Dendritic cell treated with granulocyte-macrophage colony-stimulating factor and Interleukin-4, amounts not matched to agents 40 ng/mL and 50 ng/mL, for 4 days (primary cell): ENCODE results near the gene DDI2.

Experiments
- H3K27ac Mint-ChIP-seq: one replicate; pipeline ENCODE4 v1.8.0; 2022; ENCODE audit warnings: mild to moderate bottlenecking, mixed read lengths
- H3K27me3 Mint-ChIP-seq: one replicate; pipeline ENCODE4 v1.8.0; 2022; ENCODE audit warnings: mild to moderate bottlenecking, mixed read lengths
- H3K36me3 Mint-ChIP-seq: one replicate; pipeline ENCODE4 v1.8.0; 2022; ENCODE audit warnings: low read depth, mixed read lengths
- H3K4me1 Mint-ChIP-seq: one replicate; pipeline ENCODE4 v1.8.0; 2022; ENCODE audit warnings: low read depth, mixed read lengths
- H3K4me3 Mint-ChIP-seq: one replicate; pipeline ENCODE4 v1.8.0; 2022; ENCODE audit warnings: mild to moderate bottlenecking, moderate library complexity, mixed read lengths
- H3K9me3 Mint-ChIP-seq: one replicate; pipeline ENCODE4 v1.8.0; 2022; ENCODE audit warnings: mixed read lengths
- intact Hi-C: fragments of 100-400 bp; cut with micrococcal nuclease; formaldehyde crosslinking; loops from one replicate; pipeline ENCODE4 v1.15.0; 2022

Gene DDI2

DNA sequence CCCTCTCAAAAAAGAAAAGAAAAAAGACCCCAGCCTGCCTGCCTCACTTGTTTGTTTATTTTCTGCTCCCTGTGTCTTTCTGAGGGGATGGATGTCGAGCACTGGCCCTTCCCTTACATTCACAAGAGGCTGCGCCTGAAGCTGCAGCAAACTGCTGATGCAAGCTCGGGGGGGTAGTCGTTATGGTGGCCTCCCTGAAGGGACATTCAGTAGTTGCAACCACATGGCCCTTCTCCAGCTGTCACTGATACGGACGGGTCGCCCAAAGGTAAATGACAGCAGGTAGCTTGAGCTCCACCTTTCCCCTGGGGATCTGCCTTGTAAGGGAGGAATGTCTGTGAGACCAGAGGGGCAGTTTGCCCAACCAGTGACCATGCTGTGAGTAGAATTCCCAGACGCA, 84.5 kb downstream of the DDI2 start:
- Mint-ChIP-seq H3K4me3 (no peak overlapping the region), H3K4me1 (peaks cover 76% of the 10 kb centered on the region), H3K27me3 (no peaks in the 10 kb centered on the region), H3K9me3 (no peaks in the 10 kb centered on the region), H3K27ac (peak overlapping the region; percentile 65), H3K36me3 (peaks cover 52% of the 10 kb centered on the region)
- intact Hi-C loops: no loop called here

DNA sequence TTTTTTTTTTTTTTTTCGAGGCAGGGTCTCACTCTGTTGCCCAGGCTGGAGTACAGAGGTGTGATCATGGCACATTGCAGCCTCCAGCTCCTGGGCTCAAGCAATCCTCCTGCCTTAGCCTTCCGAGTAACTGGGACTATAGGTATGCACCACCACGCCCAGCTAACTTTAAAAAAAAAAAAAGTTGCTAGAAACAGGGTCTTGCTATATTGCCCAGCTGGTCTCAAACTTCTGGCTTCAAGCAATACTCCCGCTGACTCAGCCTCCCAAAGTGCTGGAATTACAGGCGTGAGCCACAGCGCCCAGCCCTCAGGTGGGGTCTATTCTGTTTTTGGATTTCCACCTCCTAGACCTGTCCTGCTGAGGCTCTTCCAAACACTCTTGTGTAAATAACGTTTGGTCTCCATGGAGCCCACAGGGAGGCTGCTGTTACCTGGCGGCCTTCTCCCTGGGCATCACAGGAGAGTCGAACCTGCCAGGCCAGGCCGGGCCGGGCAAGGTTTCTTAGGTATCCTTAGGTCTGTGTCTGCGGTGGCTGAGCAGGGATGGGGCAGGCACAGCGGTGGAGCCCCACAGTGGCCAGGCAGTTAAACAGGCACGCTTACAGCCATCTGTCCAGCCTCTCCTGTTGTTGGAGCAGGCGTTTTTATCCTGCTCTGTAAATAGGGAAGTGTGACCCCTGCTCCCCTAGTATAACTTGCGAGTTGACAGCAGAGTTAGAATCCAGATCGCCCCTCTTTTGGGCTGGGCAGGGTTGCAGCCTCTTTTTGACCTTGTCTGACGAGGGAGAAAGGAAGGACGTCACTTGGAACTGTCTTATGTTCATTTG, 85.7 kb downstream of the DDI2 start:
- Mint-ChIP-seq H3K27ac (peak overlapping the region; percentile 89), H3K9me3 (no peaks in the 10 kb centered on the region), H3K4me1 (peaks cover 76% of the 10 kb centered on the region), H3K27me3 (no peaks in the 10 kb centered on the region), H3K4me3 (peak overlapping the region; percentile 55), H3K36me3 (peaks cover 54% of the 10 kb centered on the region)
- intact Hi-C loops: no loop called here

DNA sequence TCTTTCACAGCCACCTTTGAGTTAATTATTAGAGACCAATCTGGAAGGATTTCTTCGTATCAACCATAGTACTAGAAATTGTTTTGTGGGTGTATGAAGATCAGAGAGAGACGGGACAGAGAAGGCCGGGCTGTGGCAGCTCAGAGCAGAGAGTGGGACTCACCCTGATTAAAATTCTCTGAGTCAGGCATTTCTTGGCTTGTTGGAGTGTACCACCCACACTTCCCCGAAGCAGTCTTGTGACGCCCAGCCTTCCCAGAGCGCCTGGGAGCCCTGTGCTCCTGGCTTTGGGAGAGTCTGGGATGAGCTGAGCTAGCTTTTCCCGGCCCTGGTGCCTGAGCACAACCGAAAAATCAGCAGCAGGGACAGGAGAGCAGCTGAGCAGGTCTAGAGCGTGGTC, 86.3 kb downstream of the DDI2 start:
- Mint-ChIP-seq H3K27ac (peak overlapping the region; percentile 89), H3K4me3 (peak overlapping the region; percentile 55), H3K27me3 (no peaks in the 10 kb centered on the region), H3K4me1 (peaks cover 71% of the 10 kb centered on the region), H3K36me3 (peaks cover 54% of the 10 kb centered on the region), H3K9me3 (no peaks in the 10 kb centered on the region)
- intact Hi-C loops: no loop called here

DNA sequence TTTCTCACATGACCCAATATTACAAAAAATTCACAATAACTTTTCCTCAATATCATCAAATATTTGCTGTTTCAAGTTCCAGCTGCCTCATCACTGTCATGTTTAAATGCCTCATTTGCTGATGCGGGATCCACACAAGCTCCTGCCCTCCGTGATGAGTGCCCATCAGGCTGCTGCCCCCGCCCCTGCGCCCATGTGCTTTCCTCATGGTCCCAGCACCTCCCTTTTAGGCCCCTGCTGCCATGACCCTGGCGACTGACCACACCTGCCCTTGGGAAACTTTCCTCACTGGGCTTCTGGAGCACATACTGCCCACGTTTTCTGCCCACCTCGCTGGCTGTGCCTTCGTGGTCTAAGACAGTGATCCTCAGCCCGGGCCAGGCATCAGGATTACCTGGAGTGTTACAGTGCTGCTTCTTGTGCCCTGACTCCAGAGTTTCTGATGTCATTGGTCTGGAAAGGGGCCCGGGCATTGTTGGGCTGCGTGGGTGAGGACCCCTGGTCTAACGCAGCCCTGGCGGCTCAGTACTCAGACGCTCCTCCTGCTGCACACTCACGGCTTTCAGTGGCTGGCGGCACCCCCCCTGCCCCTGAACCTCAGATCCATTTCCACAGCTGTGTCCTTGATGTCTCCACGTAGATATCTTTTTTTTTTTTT, 87.4 kb downstream of the DDI2 start:
- Mint-ChIP-seq H3K27me3 (no peaks in the 10 kb centered on the region), H3K36me3 (peaks cover 54% of the 10 kb centered on the region), H3K9me3 (no peaks in the 10 kb centered on the region), H3K4me1 (peaks cover 64% of the 10 kb centered on the region), H3K27ac (peak overlapping the region; percentile 89), H3K4me3 (no peak overlapping the region)
- intact Hi-C loops: no loop called here

DNA sequence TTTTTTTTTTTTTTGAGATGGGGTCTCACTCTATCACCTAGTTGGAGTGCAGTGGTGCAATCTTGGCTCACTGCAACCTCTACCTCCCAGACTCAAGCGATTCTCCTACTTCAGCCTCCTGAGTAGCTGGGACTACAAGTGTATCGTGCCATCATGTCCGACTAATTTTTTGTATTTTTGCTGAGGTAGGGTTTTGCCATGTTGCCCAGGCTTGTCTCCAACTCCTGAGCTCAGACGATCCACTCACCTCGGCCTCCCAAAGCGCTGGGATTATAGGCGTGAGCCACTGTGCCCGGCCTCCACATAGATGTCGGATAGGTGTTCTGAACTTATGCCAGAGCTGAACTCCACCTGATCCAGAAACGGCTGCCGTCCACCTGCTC, 87.9 kb downstream of the DDI2 start:
- intact Hi-C loops: no loop called here
- Mint-ChIP-seq H3K36me3 (peaks cover 53% of the 10 kb centered on the region), H3K9me3 (no peaks in the 10 kb centered on the region), H3K4me3 (no peak overlapping the region), H3K27ac (peak overlapping the region; percentile 89), H3K27me3 (no peaks in the 10 kb centered on the region), H3K4me1 (peaks cover 64% of the 10 kb centered on the region)

DNA sequence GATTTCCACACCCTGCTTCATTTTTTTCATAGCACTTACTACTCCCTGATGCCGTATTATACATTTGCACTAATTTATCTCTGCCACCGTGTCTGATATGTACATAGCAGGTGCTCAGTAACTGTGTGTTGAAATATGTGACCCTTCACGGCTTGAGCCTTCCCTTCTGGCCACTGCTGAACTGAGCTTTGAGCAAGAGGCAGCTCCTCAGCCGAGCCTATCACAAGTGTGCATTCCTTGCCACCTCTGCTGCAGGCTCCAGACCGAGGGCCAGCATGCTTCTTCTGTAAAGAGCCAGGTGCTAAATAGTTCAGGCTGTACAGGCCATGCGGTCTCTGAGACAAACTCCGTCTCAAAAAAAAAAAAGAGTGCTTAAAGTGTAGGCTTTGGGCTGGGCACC, 89.5 kb downstream of the DDI2 start:
- Mint-ChIP-seq H3K4me1 (peaks cover 55% of the 10 kb centered on the region), H3K9me3 (no peaks in the 10 kb centered on the region), H3K27me3 (no peaks in the 10 kb centered on the region), H3K27ac (no peak overlapping the region), H3K36me3 (peaks cover 44% of the 10 kb centered on the region), H3K4me3 (no peak overlapping the region)
- intact Hi-C loops: no loop called here

DNA sequence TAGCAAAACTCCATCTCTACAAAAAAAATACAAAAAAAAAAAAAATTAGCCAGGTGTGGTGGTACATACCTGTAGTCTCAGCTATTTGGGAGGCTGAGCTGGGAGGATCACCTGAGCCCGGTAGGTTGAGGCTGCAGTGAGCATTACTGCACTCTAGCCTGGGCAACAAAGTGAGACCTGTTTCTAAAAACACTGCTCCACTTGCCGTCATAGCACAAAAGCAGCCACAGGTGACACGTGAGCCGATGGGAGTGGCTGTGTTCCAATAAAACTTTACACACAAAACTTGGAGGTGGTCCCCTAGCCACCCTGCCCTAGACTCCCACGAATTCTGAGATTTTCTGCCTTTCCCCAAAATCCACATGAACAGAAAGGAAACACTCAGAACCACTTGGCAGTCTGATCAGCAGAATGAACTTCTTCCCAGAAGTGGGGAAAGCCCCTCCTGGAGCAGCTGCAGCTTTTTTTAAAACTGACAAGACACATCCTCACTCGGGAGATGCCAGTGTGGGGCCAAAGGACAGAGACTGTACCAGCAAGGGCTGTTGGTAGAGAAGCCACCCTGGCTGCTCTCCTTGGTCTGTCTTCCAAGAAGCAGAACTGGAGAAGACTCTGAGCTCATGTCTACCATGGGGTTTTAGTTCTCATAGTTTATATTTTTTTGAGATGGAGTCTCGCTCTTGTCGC, 90.1 kb downstream of the DDI2 start:
- H3K36me3 Mint-ChIP-seq: peaks cover 38% of the 10 kb centered on the region
- intact Hi-C loops: no loop called here
- peaks cover 48% of the 10 kb centered on the region for H3K4me1 Mint-ChIP-seq
- H3K4me3 Mint-ChIP-seq: no peak overlapping the region
- H3K27me3 Mint-ChIP-seq: no peaks in the 10 kb centered on the region
- peak overlapping the region; percentile 44 for H3K27ac Mint-ChIP-seq
- no peaks in the 10 kb centered on the region for H3K9me3 Mint-ChIP-seq

DNA sequence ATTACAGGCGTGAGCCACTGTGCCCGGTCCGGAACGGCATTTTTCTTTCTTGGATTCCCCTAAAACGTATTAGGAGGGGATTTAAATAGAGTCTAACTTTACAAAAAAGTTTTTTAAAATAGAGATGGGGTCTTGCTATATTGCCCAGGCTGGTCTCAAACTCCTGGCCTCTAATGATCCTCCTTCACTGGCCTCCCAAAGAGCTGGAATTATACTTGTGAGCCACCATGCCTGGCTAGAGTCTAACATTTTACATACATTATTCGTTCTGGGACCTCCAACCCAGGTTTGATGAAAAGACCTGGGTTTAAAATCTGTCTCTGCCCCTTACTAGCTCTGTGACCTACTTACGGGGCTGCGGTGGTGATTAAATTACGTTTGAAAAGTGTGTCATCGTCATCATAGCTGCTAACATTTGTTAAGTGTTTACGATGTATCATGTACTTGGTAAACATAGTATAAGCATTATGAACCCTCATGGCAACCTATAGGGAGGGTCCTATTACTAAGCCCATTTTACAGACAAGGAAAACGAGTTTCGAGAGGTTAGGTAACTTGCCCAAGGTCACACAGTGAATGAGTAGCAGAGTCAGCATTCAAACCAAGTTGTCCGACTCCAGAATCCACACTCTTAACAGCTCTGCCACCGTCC, 91.4 kb downstream of the DDI2 start:
- H3K9me3 Mint-ChIP-seq: no peaks in the 10 kb centered on the region
- H3K4me1 Mint-ChIP-seq: peaks cover 37% of the 10 kb centered on the region
- no peaks in the 10 kb centered on the region for H3K27me3 Mint-ChIP-seq
- intact Hi-C loops: no loop called here
- no peak overlapping the region for H3K4me3 Mint-ChIP-seq
- H3K36me3 Mint-ChIP-seq: peaks cover 44% of the 10 kb centered on the region
- H3K27ac Mint-ChIP-seq: no peak overlapping the region

DNA sequence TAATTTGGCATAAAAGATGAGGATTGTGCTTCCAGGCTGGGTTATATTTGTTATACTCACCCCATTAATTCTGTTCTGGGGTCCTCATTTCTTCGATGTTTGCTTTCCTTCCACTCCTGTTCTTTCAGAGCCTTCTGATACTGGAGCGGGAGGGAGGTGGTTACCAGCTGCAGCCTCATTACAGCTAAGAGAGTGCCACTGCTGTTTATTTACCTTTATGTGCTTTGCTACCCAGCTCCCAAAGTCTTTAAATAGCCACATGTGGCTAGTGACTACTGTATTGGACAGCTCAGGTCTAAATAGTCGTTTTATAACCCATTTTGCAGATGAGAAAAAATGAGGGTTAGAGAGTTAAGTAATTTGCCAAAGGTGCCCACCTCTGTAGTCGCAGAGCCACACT, 92.0 kb downstream of the DDI2 start:
- H3K27ac Mint-ChIP-seq: no peak overlapping the region
- intact Hi-C loops: no loop called here
- peaks cover 48% of the 10 kb centered on the region for H3K36me3 Mint-ChIP-seq
- H3K4me3 Mint-ChIP-seq: no peak overlapping the region
- no peaks in the 10 kb centered on the region for H3K27me3 Mint-ChIP-seq
- no peaks in the 10 kb centered on the region for H3K9me3 Mint-ChIP-seq
- H3K4me1 Mint-ChIP-seq: peaks cover 31% of the 10 kb centered on the region

DNA sequence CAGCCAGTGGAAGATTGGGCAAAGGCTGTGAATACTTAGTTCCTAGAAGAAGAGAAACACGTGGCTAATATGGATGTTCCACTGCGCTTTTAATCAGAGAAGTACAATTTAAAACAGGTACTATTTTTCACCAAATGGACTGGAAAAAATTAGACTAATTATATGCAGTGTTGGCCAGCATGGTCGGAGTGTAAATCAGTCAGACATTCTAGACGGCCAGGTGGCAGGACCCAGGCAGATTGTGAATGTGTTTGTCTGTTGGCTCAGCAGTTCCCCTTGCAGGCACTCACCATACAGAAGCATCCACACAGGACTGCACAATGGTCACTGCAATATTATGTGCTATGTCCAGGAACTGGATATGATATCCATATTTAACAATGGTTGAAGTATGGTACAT, 94.9 kb downstream of the DDI2 start:
- Mint-ChIP-seq H3K27ac (no peak overlapping the region), H3K9me3 (no peaks in the 10 kb centered on the region), H3K36me3 (peaks cover 47% of the 10 kb centered on the region), H3K4me1 (peaks cover 7% of the 10 kb centered on the region), H3K4me3 (no peak overlapping the region), H3K27me3 (no peaks in the 10 kb centered on the region)
- intact Hi-C loops: no loop called here

DNA sequence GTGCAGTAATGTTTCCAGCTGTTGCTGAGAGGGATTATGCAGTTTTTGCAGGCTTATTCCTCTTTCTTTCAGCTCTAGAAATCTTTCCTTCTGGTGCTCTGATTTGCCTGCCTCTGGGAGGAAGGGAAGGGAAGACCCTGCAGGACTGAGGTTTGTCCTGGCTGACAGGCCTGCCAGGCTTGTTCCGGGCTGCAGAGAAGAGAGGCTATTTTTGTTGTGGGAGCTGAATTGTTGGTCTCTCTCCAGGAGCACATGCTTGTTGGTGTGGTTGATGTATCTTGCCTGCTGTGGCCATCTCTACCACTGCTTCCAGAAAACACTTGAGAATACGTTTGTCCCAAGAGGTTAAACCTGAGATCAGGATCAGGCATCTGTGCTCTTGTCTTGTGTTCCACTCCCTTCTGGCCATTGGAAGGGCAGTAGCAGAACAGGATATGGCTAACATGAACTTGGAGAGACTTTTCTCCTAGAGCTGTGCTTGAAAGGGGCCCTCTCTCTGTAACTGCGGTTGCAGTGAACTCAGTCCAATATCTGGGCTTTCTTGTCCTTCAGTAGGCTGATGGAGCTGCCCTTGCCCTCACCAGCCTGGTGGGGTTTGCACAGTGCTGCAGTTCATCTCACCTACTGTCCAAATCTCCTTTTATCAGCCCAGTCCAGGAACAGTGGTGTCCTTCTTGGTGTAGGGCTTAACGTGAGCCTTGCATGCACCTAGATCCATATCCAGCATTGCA, 97.3 kb downstream of the DDI2 start:
- Mint-ChIP-seq H3K4me1 (no peaks in the 10 kb centered on the region), H3K27ac (no peak overlapping the region), H3K36me3 (peaks cover 70% of the 10 kb centered on the region), H3K27me3 (no peaks in the 10 kb centered on the region), H3K9me3 (no peaks in the 10 kb centered on the region), H3K4me3 (no peak overlapping the region)
- intact Hi-C loops: no loop called here

DNA sequence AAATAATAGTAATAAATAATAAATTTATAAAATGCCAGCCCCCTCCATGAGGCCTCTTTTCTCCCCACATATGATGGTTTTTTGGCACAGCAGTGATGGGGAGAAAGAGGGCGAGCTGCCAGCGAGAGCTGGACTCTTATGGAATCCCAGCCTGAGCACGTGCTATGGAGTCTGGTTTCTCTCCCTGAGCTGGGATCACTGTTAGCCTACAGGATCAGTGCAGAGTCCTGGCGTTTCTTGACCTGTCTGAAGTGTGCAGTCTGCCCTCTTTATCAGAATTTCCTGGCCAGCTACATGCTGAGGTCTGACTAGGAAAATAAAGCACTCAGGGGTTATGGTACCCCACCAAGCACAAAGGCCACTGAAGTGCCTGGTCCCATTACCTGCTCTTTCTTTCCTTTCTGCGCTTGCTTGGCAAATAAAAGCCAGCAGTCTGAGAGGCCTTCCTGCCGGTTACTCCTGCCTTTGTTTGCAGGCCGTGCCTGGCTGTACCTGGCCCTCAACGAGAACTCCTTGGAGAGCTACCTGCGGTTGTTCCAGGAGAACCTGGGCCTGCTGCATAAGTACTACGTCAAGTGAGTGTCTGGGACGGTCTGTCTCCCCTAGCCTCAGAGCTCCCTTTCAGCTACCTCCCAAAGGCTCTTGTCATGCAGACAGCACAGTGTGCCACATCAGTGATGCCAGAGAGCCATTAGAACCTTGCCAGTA, 100.3 kb downstream of the DDI2 start:
- Mint-ChIP-seq H3K4me3 (no peak overlapping the region), H3K9me3 (no peaks in the 10 kb centered on the region), H3K27ac (no peak overlapping the region), H3K4me1 (peaks cover 6% of the 10 kb centered on the region), H3K36me3 (peaks cover 93% of the 10 kb centered on the region), H3K27me3 (no peaks in the 10 kb centered on the region)
- intact Hi-C loops: no loop called here

DNA sequence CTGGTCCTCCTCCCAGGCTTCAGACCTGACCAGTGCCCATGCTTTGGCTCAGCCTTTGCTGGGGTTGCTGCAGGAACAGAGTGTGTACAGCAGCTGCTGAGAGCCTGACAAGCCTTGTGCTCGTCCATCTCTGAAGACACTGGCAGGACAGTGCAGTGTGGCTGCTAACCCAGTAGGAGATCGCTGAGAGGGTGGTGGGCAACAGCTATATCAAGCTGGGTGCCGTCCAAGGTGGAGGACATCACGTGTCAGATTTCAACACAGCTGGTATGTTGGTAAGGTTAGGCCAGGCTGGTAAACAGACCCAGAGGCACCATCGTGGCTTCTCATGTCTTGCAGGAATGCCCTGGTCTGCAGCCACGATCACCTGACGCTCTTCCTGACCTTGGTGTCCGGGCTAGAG, 100.9 kb downstream of the DDI2 start:
- H3K27me3 Mint-ChIP-seq: no peaks in the 10 kb centered on the region
- peaks cover 96% of the 10 kb centered on the region for H3K36me3 Mint-ChIP-seq
- peaks cover 6% of the 10 kb centered on the region for H3K4me1 Mint-ChIP-seq
- H3K4me3 Mint-ChIP-seq: no peak overlapping the region
- intact Hi-C loops: no loop called here
- H3K27ac Mint-ChIP-seq: no peak overlapping the region
- H3K9me3 Mint-ChIP-seq: no peaks in the 10 kb centered on the region
